SH-SY5Y (cell line): ENCODE data around the gene LATS2.

Experiments
- GATA2 ChIP-seq: IDR thresholded peaks from 2 replicates; pipeline ENCODE4 v1.6.1; 2011; ENCODE audit warnings: mild to moderate bottlenecking, low read depth, low read length
- GATA3 ChIP-seq: IDR thresholded peaks from 2 replicates; pipeline ENCODE4 v1.6.1; 2011; ENCODE audit warnings: low read depth, mild to moderate bottlenecking, low read length, moderate library complexity

DNA sequence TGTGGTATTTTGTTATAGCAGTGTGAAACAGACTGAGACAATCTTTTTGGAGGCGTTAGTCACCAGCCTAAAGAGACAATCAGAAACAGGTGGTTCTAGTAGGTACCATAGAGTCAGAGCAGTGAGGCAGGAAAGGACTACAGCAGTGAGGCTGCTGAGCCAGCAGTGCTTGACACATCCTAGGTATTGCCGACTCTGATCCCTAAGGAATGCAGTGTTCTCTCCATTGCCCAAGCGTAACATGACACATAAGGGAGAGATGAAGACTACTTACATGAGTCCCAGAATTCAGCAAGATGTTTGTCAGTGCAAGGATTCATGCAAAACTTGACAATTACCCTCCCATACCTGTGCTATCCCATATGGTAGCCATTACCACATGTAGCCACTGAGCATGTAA, 96.5 kb downstream of the LATS2 start:
- TF ChIP-seq GATA2 (no peak), GATA3 (no peak)
